Activated CD8-positive, alpha-beta memory T cell treated with anti-CD3 and anti-CD28 coated beads for 48 hours (primary cell): ENCODE results near the gene QKI.
A peak's percentile ranks its signal among the peaks of the same experiment; 100 is the strongest.
"Not testable (repeated sequence)": the region's sequence is repeated elsewhere in the genome, so short reads cannot be mapped to it uniquely, and the experiment has no call there.

Experiments used
- DNase-seq, 3 experiments: peaks; one replicate each; pipeline ENCODE4 v3.0.0-alpha.2; 2020; ENCODE audit warnings: low read depth in 2 of 3, low spot score in 2 of 3

Gene QKI

GRCh38 chr6:163413345-163414116 is 987 bp upstream of the QKI start:
- DNase-seq, result peak; percentile 75 to 77 (median 76)

GRCh38 chr6:163414946-163415619 is 565 bp downstream of the QKI start:
- peak in 1 of 3 experiments; percentile 10 for DNase-seq

- no peak for DNase-seq
These were observed 1.4 kb downstream of the QKI start for GRCh38 chr6:163415620-163416556.

- DNase-seq, result no peak
These were observed 2.2 kb downstream of the QKI start for GRCh38 chr6:163416557-163417253.

GRCh38 chr6:163417595-163417994 is 3.1 kb downstream of the QKI start:
- DNase-seq, result no peak

GRCh38 chr6:163418311-163419029 is 4.0 kb downstream of the QKI start:
- no peak for DNase-seq

- DNase-seq, result no peak
These were observed 5.1 kb downstream of the QKI start for GRCh38 chr6:163419413-163420288.

GRCh38 chr6:163420289-163420614 is 5.7 kb downstream of the QKI start:
- DNase-seq, result no peak

GRCh38 chr6:163422550-163422949 is 8.0 kb downstream of the QKI start:
- DNase-seq, result no peak

- no peak for DNase-seq
These were observed 9.2 kb downstream of the QKI start for GRCh38 chr6:163423696-163424095.

GRCh38 chr6:163427498-163428254 is 13.2 kb downstream of the QKI start:
- no peak for DNase-seq

GRCh38 chr6:163428373-163428772 is 13.9 kb downstream of the QKI start:
- DNase-seq, result no peak

GRCh38 chr6:163429858-163430448 is 15.4 kb downstream of the QKI start:
- DNase-seq, result no peak

- no peak for DNase-seq
These were observed 17.8 kb downstream of the QKI start for GRCh38 chr6:163432300-163432699.

- DNase-seq, result not testable (repeated sequence)
These were observed 19.0 kb downstream of the QKI start for GRCh38 chr6:163433486-163433885.

- no peak for DNase-seq
These were observed 20.5 kb downstream of the QKI start for GRCh38 chr6:163435023-163435422.

- no peak for DNase-seq
These were observed 22.3 kb downstream of the QKI start for GRCh38 chr6:163436843-163437242.

GRCh38 chr6:163437466-163437865 is 22.9 kb downstream of the QKI start:
- DNase-seq, result no peak
